PC-3 (cell line): ENCODE measurements around the gene UPF1. TPM values are rescaled to one million over a fixed set of nuclear protein-coding genes. Genes with fewer than 3 reads are reported as not detected.

Experiments
- ATAC-seq: fragments of 200-7000 bp; cut with Tn5 transposase; 2 replicates; pipeline ENCODE4 v1.9.1; 2020; ENCODE audit warnings: mild to moderate bottlenecking, moderate library complexity
- BruUV-seq: library from RNA; stranded (reverse); fragments of 400-500 nt; replicated peaks from 2 replicates; lab custom pipeline; 2021; lab: Mats Ljungman, UMichigan
- CTCF ChIA-PET: fragments of 300-600 bp; sonication (Branson Sonifier 250); formaldehyde crosslinking; loops from one replicate; lab custom pipeline; 2022; ENCODE audit warnings: antibody characterized with exemption; lab: Charles Lee
- POLR2A ChIA-PET: fragments of 300-600 bp; sonication (Branson Sonifier 250); formaldehyde crosslinking; loops from one replicate; lab custom pipeline; 2022; ENCODE audit warnings: antibody characterized with exemption; ENCODE audit not compliant: unreplicated experiment; lab: Charles Lee
- DNase-seq: peaks from one replicate; pipeline ENCODE4 v3.0.0-alpha.2; 2015
- H2AFZ ChIP-seq: fragments of 300-600 bp; sonication (generic); 2 replicates; pipeline ENCODE4 v1.6.0; 2016; ENCODE audit warnings: antibody characterized with exemption, low read length
- H3F3A ChIP-seq: fragments of 300-600 bp; sonication (generic); one replicate; pipeline ENCODE4 v1.6.0; 2017; ENCODE audit warnings: antibody characterized with exemption, low read length, control low read depth, mild to moderate bottlenecking; ENCODE audit not compliant: unreplicated experiment
- H3K27ac ChIP-seq: fragments of 300-600 bp; sonication (generic); 2 replicates; pipeline ENCODE4 v1.5.1; 2016; ENCODE audit warnings: mild to moderate bottlenecking, low read length
- H3K27me3 ChIP-seq: fragments of 300-600 bp; sonication (generic); 2 replicates; pipeline ENCODE4 v1.6.1; 2016; ENCODE audit warnings: low read length, mixed read lengths
- H3K36me3 ChIP-seq: fragments of 300-600 bp; sonication (generic); 2 replicates; pipeline ENCODE4 v1.6.1; 2016; ENCODE audit warnings: low read depth, mixed run types, low read length, mixed read lengths
- H3K4me1 ChIP-seq: fragments of 300-600 bp; sonication (generic); 2 replicates; pipeline ENCODE4 v1.5.1; 2016; ENCODE audit warnings: low read length; ENCODE audit not compliant: insufficient read depth
- H3K4me2 ChIP-seq: fragments of 300-600 bp; sonication (generic); 2 replicates; pipeline ENCODE4 v1.6.0; 2016; ENCODE audit warnings: low read length
- H3K4me3 ChIP-seq: fragments of 300-600 bp; sonication (generic); 2 replicates; pipeline ENCODE4 v1.5.1; 2016; ENCODE audit warnings: mild to moderate bottlenecking, low read length, mixed read lengths
- H3K79me2 ChIP-seq: fragments of 300-600 bp; sonication (generic); 2 replicates; pipeline ENCODE4 v1.6.1; 2017; ENCODE audit warnings: low read length, mixed read lengths
- H3K9ac ChIP-seq: fragments of 300-600 bp; sonication (generic); 2 replicates; pipeline ENCODE4 v1.6.0; 2016; ENCODE audit warnings: mild to moderate bottlenecking, low read length
- H3K9me2 ChIP-seq: fragments of 300-600 bp; sonication (generic); replicated peaks from 2 replicates; pipeline ENCODE4 v1.6.1; 2016; ENCODE audit warnings: mixed run types, low read length, mixed read lengths
- H3K9me3 ChIP-seq: fragments of 300-600 bp; sonication (generic); 2 replicates; pipeline ENCODE4 v1.6.1; 2016; ENCODE audit warnings: low read length, mixed read lengths
- H4K20me1 ChIP-seq: fragments of 300-600 bp; sonication (generic); 2 replicates; pipeline ENCODE4 v1.6.1; 2016; ENCODE audit warnings: low read length, mixed read lengths
- EZH2 ChIP-seq: fragments of 300-600 bp; sonication (generic); IDR thresholded peaks from one replicate; pipeline ENCODE4 v1.6.1; 2017; ENCODE audit warnings: antibody characterized with exemption, mild to moderate bottlenecking, low read length; ENCODE audit not compliant: unreplicated experiment
- EZH2phosphoT487 ChIP-seq: fragments of 300-600 bp; sonication (generic); IDR thresholded peaks from 2 replicates; pipeline ENCODE4 v1.6.1; 2018; ENCODE audit warnings: mild to moderate bottlenecking, antibody characterized with exemption, low read length, borderline replicate concordance
- intact Hi-C: fragments of 100-400 bp; cut with micrococcal nuclease; formaldehyde crosslinking; loops from 2 replicates; pipeline ENCODE4 v1.9.0; 2023
- total RNA-seq: library from RNA; depleted of rRNA; stranded (reverse); fragments of >200 nt; gene quantifications from 2 replicates; pipeline ENCODE4 v1.2.3, GENCODE V29; 2014
- TF ChIP-seq, protein P1 (sequence below): fragments of 300-600 bp; sonication (generic); conservative IDR thresholded peaks from 2 replicates; pipeline ENCODE4 v1.5.1; 2017; ENCODE audit warnings: antibody characterized with exemption, low read depth, mild to moderate bottlenecking, low read length

UPF1 gene
- total RNA-seq, 1 experiment from 2014 or later, result 97.1 TPM

DNA sequence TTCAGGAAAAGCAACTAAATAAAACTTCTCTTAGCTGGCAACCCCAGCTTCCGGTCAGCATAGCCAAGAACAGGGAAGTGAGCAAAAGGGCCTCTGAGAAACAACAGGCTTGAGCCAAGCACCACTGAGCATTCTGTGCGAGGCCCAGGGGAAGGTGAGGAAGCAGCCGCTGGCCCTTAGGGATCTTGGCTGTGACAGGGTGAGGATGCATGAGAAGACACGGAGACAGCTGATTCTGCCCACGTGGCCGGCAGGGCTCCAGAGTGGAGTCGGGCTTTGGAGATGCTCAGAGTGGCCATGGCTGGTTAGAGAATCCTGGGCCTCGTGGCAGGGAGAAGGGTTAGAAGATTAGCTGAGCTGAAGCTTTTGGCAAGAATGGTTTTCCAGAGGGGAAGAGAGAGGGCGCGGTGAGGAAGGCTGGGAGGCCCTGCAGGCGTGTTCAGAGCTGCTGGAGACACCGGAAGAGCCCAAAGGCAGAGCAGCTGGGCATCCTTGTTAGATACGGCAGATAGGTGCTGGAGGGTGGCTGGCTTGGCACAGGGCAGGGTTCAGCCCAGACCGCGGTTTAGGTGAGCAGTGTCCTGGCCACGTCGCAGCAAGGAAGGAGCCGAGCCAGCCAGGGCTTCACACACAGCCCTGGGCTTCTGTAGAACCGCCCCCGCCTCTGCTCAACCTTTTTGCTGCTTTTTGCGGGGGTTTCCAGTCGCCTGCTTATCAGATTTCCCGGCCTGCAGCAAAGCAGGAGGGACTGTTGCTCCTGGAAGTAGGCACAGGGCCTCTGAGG, 17.3 kb downstream of the UPF1 start:
- no peak overlapping the region for H3K9ac ChIP-seq
- peaks cover 65% of the 10 kb centered on the region for H3K79me2 ChIP-seq
- no peak overlapping the region for H3K4me3 ChIP-seq
- no peaks in the 10 kb centered on the region for H3K4me1 ChIP-seq
- no peak overlapping the region for H3K27ac ChIP-seq
- no TSS peak for BruUV-seq
- POLR2A ChIA-PET, result no interaction called here
- H3K4me2 ChIP-seq, result no peak overlapping the region
- H3K9me3 ChIP-seq, result no peaks in the 10 kb centered on the region
- H3F3A ChIP-seq, result no peaks in the 10 kb centered on the region
- H3K27me3 ChIP-seq, result no peaks in the 10 kb centered on the region
- ATAC-seq, result no peak
- intact Hi-C loops, result no loop called here
- no peak for DNase-seq
- H3K9me2 ChIP-seq, result no peaks in the 10 kb centered on the region
- H4K20me1 ChIP-seq, result peaks cover 50% of the 10 kb centered on the region
- CTCF ChIA-PET, result no interaction called here
- peaks cover 43% of the 10 kb centered on the region; the same call in 1 of the 2 replicates for H3K36me3 ChIP-seq
- no peak overlapping the region for H2AFZ ChIP-seq
- TF ChIP-seq EZH2phosphoT487 (no peak), EZH2 (no peak)
- TF ChIP-seq, protein P1, sequence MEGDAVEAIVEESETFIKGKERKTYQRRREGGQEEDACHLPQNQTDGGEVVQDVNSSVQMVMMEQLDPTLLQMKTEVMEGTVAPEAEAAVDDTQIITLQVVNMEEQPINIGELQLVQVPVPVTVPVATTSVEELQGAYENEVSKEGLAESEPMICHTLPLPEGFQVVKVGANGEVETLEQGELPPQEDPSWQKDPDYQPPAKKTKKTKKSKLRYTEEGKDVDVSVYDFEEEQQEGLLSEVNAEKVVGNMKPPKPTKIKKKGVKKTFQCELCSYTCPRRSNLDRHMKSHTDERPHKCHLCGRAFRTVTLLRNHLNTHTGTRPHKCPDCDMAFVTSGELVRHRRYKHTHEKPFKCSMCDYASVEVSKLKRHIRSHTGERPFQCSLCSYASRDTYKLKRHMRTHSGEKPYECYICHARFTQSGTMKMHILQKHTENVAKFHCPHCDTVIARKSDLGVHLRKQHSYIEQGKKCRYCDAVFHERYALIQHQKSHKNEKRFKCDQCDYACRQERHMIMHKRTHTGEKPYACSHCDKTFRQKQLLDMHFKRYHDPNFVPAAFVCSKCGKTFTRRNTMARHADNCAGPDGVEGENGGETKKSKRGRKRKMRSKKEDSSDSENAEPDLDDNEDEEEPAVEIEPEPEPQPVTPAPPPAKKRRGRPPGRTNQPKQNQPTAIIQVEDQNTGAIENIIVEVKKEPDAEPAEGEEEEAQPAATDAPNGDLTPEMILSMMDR, result no peak

DNA sequence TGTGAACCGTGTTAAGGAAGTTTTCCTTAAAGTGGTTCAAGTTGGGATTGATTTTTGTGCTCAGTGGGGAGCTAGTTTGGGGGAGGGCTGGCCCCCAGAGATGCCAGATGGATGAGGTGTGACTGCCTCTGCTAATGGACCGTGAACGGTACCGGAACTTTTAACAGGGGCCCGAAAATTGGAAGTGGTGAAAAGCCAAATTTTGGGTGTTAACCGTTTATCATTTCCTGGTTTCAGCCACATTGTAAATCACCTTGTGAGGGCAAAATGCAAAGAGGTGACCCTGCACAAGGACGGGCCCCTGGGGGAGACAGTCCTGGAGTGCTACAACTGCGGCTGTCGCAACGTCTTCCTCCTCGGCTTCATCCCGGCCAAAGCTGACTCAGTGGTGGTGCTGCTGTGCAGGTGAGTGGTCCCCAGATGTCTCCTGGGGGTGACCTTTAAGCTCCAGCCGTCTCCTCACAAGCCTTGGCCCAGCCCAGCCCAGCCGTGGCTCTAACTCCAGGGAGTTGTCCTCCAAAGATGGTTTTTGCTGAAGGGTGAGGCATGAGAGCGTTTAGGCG, 18.2 kb downstream of the UPF1 start:
- intact Hi-C loops, result no loop called here
- BruUV-seq, result no TSS peak
- H3K9ac ChIP-seq, result no peak overlapping the region

More for the DNA sequence above, 18.2 kb downstream of the UPF1 start:
- no peaks in the 10 kb centered on the region for H3K4me1 ChIP-seq
- no peak for ATAC-seq
- no peak overlapping the region for H3K27ac ChIP-seq
- POLR2A ChIA-PET, result no interaction called here
- peaks cover 57% of the 10 kb centered on the region for H3K79me2 ChIP-seq
- H3K27me3 ChIP-seq, result no peaks in the 10 kb centered on the region
- peaks cover 44% of the 10 kb centered on the region for H4K20me1 ChIP-seq
- no peaks in the 10 kb centered on the region for H3K9me3 ChIP-seq
- H3K4me2 ChIP-seq, result no peak overlapping the region
- H2AFZ ChIP-seq, result no peak overlapping the region
- H3K4me3 ChIP-seq, result no peak overlapping the region
- no peaks in the 10 kb centered on the region for H3K9me2 ChIP-seq
- no peaks in the 10 kb centered on the region for H3F3A ChIP-seq
- CTCF ChIA-PET, result no interaction called here
- no peak for TF ChIP-seq EZH2
- TF ChIP-seq, protein P1, result no peak
- TF ChIP-seq EZH2phosphoT487, result no peak
- no peak for DNase-seq
- H3K36me3 ChIP-seq, result peaks cover 47% of the 10 kb centered on the region; the same call in 1 of the 2 replicates
